Measurements from ENCODE around the gene BMP5.

The BMP5 gene

GRCh38 chr6:55773620-55774216 lies 101.7 kb downstream of the BMP5 start:
- TF ChIP-seq EZH2phosphoT487 (IDR thresholded peaks at IDR 0.05; ENCODE audit: borderline replicate concordance): no peak
- no peak for TF ChIP-seq CTCF (conservative IDR thresholded peaks at IDR 0.05; ENCODE audit: low read length)
- no peaks in the 10 kb centered on the region for H4K20me1 ChIP-seq (ENCODE audit: insufficient read depth, low read length, poor library complexity, severe bottlenecking)
- H3F3A ChIP-seq (ENCODE audit: low read depth): no peaks in the 10 kb centered on the region
- no peak overlapping the region for H2AFZ ChIP-seq (ENCODE audit: low read length)
- no peaks in the 10 kb centered on the region for H3K27me3 ChIP-seq (ENCODE audit: insufficient read depth, low read length, poor library complexity, severe bottlenecking)
- no peaks in the 10 kb centered on the region for H3K9me3 ChIP-seq (ENCODE audit: insufficient read depth, low read depth, low read length)
- no peak overlapping the region for H3K4me3 ChIP-seq (ENCODE audit: low read length, poor library complexity, severe bottlenecking)
- no peaks in the 10 kb centered on the region for H3K9me2 ChIP-seq (replicated peaks; ENCODE audit: low read depth, low read length)
- no peaks in the 10 kb centered on the region for H3K36me3 ChIP-seq (ENCODE audit: insufficient read depth, low read length)
- no peaks in the 10 kb centered on the region for H3K4me1 ChIP-seq (ENCODE audit: insufficient read depth, low read length, poor library complexity, severe bottlenecking)
- no peak overlapping the region for H3K9ac ChIP-seq (ENCODE audit: low read depth, low read length, poor library complexity, severe bottlenecking)
- H3K79me2 ChIP-seq (ENCODE audit: insufficient read depth, low read length): no peaks in the 10 kb centered on the region
- no peak overlapping the region for H3K4me2 ChIP-seq (ENCODE audit: low read depth, low read length, poor library complexity, severe bottlenecking)

DNA sequence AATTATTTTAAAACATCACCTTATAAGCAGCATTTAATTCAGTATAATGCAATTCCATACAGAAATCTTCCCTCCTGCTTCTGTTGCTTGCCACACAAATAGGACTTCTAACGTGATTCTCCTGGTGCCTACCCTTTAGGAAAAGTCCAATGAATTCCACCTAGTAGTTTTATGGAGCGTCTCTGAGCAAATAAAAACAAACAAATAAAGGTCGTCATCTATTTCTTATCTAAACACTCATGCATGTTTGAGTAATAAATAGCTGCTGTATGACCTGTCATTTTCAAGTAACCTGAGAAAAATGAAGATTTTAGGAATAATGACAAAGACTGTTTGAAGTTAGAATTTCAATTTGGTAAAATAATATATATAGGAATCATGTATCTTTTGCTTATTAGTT lies 102.7 kb downstream of the BMP5 start:
- H3K9ac ChIP-seq (ENCODE audit: low read depth, low read length, poor library complexity, severe bottlenecking): no peak overlapping the region
- no peaks in the 10 kb centered on the region for H4K20me1 ChIP-seq (ENCODE audit: insufficient read depth, low read length, poor library complexity, severe bottlenecking)
- no peaks in the 10 kb centered on the region for H3K27me3 ChIP-seq (ENCODE audit: insufficient read depth, low read length, poor library complexity, severe bottlenecking)
- H3K79me2 ChIP-seq (ENCODE audit: insufficient read depth, low read length): no peaks in the 10 kb centered on the region
- no peaks in the 10 kb centered on the region for H3K9me2 ChIP-seq (replicated peaks; ENCODE audit: low read depth, low read length)
- no peaks in the 10 kb centered on the region for H3K36me3 ChIP-seq (ENCODE audit: insufficient read depth, low read length)
- H3K4me1 ChIP-seq (ENCODE audit: insufficient read depth, low read length, poor library complexity, severe bottlenecking): no peaks in the 10 kb centered on the region
- H3F3A ChIP-seq (ENCODE audit: low read depth): no peaks in the 10 kb centered on the region
- no peak overlapping the region for H2AFZ ChIP-seq (ENCODE audit: low read length)
- no peak overlapping the region for H3K4me3 ChIP-seq (ENCODE audit: low read length, poor library complexity, severe bottlenecking)
- H3K9me3 ChIP-seq (ENCODE audit: insufficient read depth, low read depth, low read length): no peaks in the 10 kb centered on the region
- H3K4me2 ChIP-seq (ENCODE audit: low read depth, low read length, poor library complexity, severe bottlenecking): no peak overlapping the region
- no peak for TF ChIP-seq CTCF (conservative IDR thresholded peaks at IDR 0.05; ENCODE audit: low read length)
- TF ChIP-seq EZH2phosphoT487 (IDR thresholded peaks at IDR 0.05; ENCODE audit: borderline replicate concordance): no peak

DNA sequence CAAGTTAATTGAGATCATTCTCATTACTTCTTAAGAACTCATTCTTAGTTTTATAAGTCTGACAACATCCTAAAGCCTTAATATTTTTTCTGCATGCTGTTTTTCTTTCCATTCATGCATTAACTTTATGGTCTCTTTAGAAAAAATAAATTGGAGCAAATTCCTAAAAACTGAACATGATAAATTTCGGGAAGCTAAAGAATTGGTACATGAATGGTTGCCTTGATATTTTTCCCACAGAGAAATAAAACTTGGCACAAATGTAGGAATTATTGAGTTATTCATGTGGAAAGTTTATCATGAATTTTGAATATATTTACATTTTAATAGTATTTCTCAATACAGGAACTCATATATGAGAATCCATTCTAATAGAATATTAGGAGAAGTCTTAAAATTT lies 115.9 kb downstream of the BMP5 start:
- no peaks in the 10 kb centered on the region for H3K36me3 ChIP-seq (ENCODE audit: insufficient read depth, low read length)
- H2AFZ ChIP-seq (ENCODE audit: low read length): no peak overlapping the region
- no peaks in the 10 kb centered on the region for H4K20me1 ChIP-seq (ENCODE audit: insufficient read depth, low read length, poor library complexity, severe bottlenecking)
- no peak overlapping the region for H3K4me2 ChIP-seq (ENCODE audit: low read depth, low read length, poor library complexity, severe bottlenecking)
- H3K9ac ChIP-seq (ENCODE audit: low read depth, low read length, poor library complexity, severe bottlenecking): no peak overlapping the region
- H3K9me2 ChIP-seq (replicated peaks; ENCODE audit: low read depth, low read length): no peaks in the 10 kb centered on the region
- no peak for TF ChIP-seq CTCF (conservative IDR thresholded peaks at IDR 0.05; ENCODE audit: low read length)
- no peak for TF ChIP-seq EZH2phosphoT487 (IDR thresholded peaks at IDR 0.05; ENCODE audit: borderline replicate concordance)
- no peaks in the 10 kb centered on the region for H3K4me1 ChIP-seq (ENCODE audit: insufficient read depth, low read length, poor library complexity, severe bottlenecking)
- H3K9me3 ChIP-seq (ENCODE audit: insufficient read depth, low read depth, low read length): no peaks in the 10 kb centered on the region
- no peaks in the 10 kb centered on the region for H3K27me3 ChIP-seq (ENCODE audit: insufficient read depth, low read length, poor library complexity, severe bottlenecking)
- H3F3A ChIP-seq (ENCODE audit: low read depth): no peaks in the 10 kb centered on the region
- H3K4me3 ChIP-seq (ENCODE audit: low read length, poor library complexity, severe bottlenecking): no peak overlapping the region
- H3K79me2 ChIP-seq (ENCODE audit: insufficient read depth, low read length): no peaks in the 10 kb centered on the region
